ENCODE data around the gene ZNF808.
"Not testable (repeated sequence)": the region's sequence is repeated elsewhere in the genome, so short reads cannot be mapped to it uniquely, and the experiment has no call there.

DNA sequence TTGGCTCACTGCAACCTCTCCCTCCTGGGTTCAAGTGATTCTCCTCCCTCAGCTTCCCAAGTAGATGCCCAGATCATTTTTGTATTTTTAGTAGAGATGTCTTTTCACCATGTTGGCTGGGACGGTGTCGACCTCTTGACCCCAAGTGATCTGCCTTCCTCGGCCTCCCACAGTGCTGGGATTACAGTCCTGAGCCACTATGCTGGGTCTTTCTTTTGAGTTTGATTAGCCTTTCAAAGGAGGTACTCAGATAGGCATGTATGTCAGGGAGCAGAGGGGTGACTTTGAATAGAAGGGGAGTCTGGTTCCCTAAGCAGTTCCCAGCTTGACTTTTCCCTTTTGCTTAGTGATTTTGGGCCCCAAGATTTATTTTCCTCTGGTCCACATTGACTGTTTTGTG, 27.0 kb upstream of the ZNF808 start:
- not testable (repeated sequence) for TF ChIP-seq POLR2AphosphoS5, POLR2A (IDR thresholded peaks at IDR 0.05)
- TF ChIP-seq, protein P1, sequence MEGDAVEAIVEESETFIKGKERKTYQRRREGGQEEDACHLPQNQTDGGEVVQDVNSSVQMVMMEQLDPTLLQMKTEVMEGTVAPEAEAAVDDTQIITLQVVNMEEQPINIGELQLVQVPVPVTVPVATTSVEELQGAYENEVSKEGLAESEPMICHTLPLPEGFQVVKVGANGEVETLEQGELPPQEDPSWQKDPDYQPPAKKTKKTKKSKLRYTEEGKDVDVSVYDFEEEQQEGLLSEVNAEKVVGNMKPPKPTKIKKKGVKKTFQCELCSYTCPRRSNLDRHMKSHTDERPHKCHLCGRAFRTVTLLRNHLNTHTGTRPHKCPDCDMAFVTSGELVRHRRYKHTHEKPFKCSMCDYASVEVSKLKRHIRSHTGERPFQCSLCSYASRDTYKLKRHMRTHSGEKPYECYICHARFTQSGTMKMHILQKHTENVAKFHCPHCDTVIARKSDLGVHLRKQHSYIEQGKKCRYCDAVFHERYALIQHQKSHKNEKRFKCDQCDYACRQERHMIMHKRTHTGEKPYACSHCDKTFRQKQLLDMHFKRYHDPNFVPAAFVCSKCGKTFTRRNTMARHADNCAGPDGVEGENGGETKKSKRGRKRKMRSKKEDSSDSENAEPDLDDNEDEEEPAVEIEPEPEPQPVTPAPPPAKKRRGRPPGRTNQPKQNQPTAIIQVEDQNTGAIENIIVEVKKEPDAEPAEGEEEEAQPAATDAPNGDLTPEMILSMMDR (IDR thresholded peaks at IDR 0.05): not testable (repeated sequence)
